Upper lobe of left lung (tissue), 4 donors: ENCODE results near the gene LRPAP1.

Source experiments
- EP300 ChIP-seq, 4 donors: sonication (generic); formaldehyde crosslinking; IDR thresholded peaks; one replicate each; pipeline ENCODE4 v1.5.1; 2017; ENCODE audit warnings: antibody characterized with exemption in 4 of 4, control low read depth in 2 of 4
- POLR2A ChIP-seq, 4 donors: fragments of 450-650 bp; IDR thresholded peaks; one replicate each; pipeline ENCODE4 v1.5.1; 2016 to 2017; ENCODE audit warnings: antibody characterized with exemption in 4 of 4, mild to moderate bottlenecking in 2 of 4
- POLR2AphosphoS5 ChIP-seq, 2 donors: sonication (generic); formaldehyde crosslinking; IDR thresholded peaks; one replicate each; pipeline ENCODE4 v1.5.1; 2017; ENCODE audit warnings: antibody characterized with exemption in 2 of 2
- TF ChIP-seq, protein P1 (sequence below), 6 experiments: fragments of 450-650 bp in 4 of 6; fragments of 200-600 bp in 2 of 6; sonication (generic) in 2 of 6; IDR thresholded peaks; one replicate each; pipeline ENCODE4 v1.5.1; 2016 to 2019; ENCODE audit warnings: antibody characterized with exemption in 6 of 6

- TF ChIP-seq EP300 (IDR thresholded peaks at IDR 0.05): no peak
- TF ChIP-seq, protein P1, sequence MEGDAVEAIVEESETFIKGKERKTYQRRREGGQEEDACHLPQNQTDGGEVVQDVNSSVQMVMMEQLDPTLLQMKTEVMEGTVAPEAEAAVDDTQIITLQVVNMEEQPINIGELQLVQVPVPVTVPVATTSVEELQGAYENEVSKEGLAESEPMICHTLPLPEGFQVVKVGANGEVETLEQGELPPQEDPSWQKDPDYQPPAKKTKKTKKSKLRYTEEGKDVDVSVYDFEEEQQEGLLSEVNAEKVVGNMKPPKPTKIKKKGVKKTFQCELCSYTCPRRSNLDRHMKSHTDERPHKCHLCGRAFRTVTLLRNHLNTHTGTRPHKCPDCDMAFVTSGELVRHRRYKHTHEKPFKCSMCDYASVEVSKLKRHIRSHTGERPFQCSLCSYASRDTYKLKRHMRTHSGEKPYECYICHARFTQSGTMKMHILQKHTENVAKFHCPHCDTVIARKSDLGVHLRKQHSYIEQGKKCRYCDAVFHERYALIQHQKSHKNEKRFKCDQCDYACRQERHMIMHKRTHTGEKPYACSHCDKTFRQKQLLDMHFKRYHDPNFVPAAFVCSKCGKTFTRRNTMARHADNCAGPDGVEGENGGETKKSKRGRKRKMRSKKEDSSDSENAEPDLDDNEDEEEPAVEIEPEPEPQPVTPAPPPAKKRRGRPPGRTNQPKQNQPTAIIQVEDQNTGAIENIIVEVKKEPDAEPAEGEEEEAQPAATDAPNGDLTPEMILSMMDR (IDR thresholded peaks at IDR 0.05): no peak
- no peak for TF ChIP-seq POLR2A (IDR thresholded peaks at IDR 0.05)
- TF ChIP-seq POLR2AphosphoS5 (IDR thresholded peaks at IDR 0.05): no peak
Observed at GRCh38 chr4:3491681-3492405, 40.4 kb downstream of the LRPAP1 start.
